ENCODE measurements around the gene OLIG2.

OLIG2 gene

GRCh38 chr21:33025489-33026442 is at the start of gene OLIG2:
Gene OLIG2 (plus strand): TSS chr21:33025935. CDS start chr21:33026863, 928 bp downstream.
- DNase-seq = no peak

GRCh38 chr21:32976791-32977190 is 48.9 kb upstream of the OLIG2 start:
- no peak for DNase-seq

GRCh38 chr21:32977216-32977615 is 48.5 kb upstream of the OLIG2 start:
- DNase-seq = no peak

GRCh38 chr21:32978331-32979270 is 47.1 kb upstream of the OLIG2 start:
- no peak for DNase-seq

- DNase-seq = no peak
Observed at GRCh38 chr21:32979598-32980268, 46.0 kb upstream of the OLIG2 start.

GRCh38 chr21:32981096-32981495 is 44.6 kb upstream of the OLIG2 start:
- no peak for DNase-seq

- no peak for DNase-seq
Observed at GRCh38 chr21:32990666-32991065, 35.1 kb upstream of the OLIG2 start.

- DNase-seq = no peak
Observed at GRCh38 chr21:32991361-32991760, 34.4 kb upstream of the OLIG2 start.

- no peak for DNase-seq
Observed at GRCh38 chr21:32993894-32994293, 31.8 kb upstream of the OLIG2 start.

GRCh38 chr21:32994305-32994704 is 31.4 kb upstream of the OLIG2 start:
- peak; percentile 27 to 61 for DNase-seq

GRCh38 chr21:33007747-33008146 is 18.0 kb upstream of the OLIG2 start:
- DNase-seq = peak; percentile 93 to 98

GRCh38 chr21:33008333-33009051 is 17.2 kb upstream of the OLIG2 start:
- no peak for DNase-seq

- peak in 1 of 2 donors; percentile 42 for DNase-seq
Observed at GRCh38 chr21:33010931-33011330, 14.8 kb upstream of the OLIG2 start.

- DNase-seq = peak; percentile 90 to 98
Observed at GRCh38 chr21:33011462-33011861, 14.3 kb upstream of the OLIG2 start.

- no peak for DNase-seq
Observed at GRCh38 chr21:33013626-33014025, 12.1 kb upstream of the OLIG2 start.

- no peak for DNase-seq
Observed at GRCh38 chr21:33014331-33014730, 11.4 kb upstream of the OLIG2 start.

GRCh38 chr21:33015096-33015495 is 10.6 kb upstream of the OLIG2 start:
- DNase-seq = peak; percentile 48 to 56

GRCh38 chr21:33015756-33016155 is 10.0 kb upstream of the OLIG2 start:
- no peak for DNase-seq

GRCh38 chr21:33018707-33019465 is 6.8 kb upstream of the OLIG2 start:
- DNase-seq = peak in 1 of 2 donors; percentile 29

- DNase-seq = no peak
Observed at GRCh38 chr21:33019516-33019884, 6.2 kb upstream of the OLIG2 start.

GRCh38 chr21:33019885-33020557 is 5.7 kb upstream of the OLIG2 start:
- DNase-seq = no peak

Data from inflammatory macrophage treated with lipopolysaccharide for 1 hour (primary cell).